NOMO-1 treated with DMSO at 0.1 percent for 48 hours (cell line): Measurements from ENCODE around the gene TMEM109.

Experiments
- DNase-seq: peaks from one replicate; lab custom pipeline; 2025; ENCODE audit not compliant: unreplicated experiment; lab: John Stamatoyannopoulos, UW

Gene TMEM109

DNA sequence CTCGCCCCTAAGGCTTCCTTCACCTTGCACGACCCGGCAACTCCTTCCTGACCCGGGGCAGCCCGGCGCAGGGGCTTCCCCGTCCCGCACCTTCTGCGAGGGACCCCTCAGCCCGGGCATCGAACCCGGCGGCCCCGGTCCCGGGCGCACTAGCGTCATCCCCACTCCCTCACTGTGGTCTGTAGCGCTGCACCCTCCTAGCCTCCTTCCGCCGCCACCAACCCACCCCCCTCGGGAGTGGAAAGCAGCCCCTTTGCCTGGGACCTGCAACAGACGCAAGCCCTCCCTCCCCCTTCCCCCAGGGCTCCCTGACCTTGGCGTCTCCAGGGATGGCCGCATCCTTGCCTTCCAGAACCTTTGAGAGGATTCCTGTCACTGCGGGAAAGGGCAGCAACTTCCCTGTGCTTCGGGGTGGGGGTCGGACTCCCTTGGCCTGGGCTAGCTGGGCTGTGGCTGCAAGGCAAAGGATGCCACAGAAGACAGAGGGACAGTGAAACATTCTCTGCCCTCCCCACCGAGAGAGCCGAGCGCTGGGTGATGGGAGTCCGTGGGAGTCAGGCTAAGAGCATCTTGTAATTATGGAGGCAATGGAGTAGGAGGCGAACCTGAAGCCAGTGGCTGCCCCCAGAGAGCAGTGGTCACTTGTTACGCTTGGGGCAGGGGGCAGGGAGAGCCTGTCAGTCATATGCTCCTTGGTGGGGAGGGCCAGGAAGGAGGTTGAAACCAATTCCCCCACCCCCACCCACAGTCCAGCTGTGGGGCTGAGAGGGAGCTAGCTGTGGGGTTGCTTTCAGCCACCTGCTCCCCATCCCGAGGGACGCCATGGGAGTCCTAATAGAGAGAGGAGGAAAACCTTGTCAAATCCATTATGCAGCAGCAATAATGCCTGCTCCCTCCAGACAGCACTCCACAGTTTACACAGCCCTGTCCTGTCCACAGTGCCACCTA, 11.2 kb downstream of the TMEM109 start:
- no peak for DNase-seq

DNA sequence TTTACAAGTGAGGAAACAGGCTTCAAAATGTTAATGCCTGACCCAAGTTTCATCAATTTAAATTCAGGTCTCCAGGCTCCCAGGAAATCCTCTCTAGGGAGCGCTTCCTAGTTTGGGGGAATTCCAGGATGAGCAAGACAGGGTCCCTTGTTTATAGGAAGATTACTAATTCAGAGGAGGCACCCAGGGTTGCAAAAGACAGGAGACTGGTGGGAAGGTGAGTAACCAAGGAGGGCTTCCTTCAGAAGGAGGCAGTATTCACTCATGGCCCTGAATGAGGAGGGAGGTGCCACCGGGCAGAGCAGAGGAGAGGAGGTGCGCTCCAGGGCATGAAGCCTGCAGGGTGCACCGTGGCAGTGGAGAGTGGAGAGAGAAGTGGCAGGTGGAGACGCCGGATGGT, 11.9 kb downstream of the TMEM109 start:
- DNase-seq = no peak

DNA sequence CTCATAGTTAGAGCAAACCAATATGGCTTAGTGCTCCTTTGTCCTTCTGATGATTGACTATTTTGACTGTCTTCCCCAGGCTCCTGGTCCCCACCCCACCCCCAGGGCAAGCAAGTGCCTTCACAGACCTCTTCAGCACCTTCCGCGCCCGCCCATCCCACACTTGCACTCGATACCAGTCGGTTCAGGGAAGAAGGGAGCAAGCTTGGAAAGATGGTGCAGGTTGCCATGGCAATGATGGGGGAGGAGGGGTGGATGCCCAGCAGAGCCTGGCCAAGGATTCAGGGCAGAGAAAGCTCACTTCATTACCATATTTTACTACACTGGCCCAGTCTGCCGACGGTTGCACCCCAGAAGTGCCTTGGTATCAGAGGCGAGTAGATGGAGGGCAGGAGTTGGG, 12.5 kb downstream of the TMEM109 start:
- no peak for DNase-seq

DNA sequence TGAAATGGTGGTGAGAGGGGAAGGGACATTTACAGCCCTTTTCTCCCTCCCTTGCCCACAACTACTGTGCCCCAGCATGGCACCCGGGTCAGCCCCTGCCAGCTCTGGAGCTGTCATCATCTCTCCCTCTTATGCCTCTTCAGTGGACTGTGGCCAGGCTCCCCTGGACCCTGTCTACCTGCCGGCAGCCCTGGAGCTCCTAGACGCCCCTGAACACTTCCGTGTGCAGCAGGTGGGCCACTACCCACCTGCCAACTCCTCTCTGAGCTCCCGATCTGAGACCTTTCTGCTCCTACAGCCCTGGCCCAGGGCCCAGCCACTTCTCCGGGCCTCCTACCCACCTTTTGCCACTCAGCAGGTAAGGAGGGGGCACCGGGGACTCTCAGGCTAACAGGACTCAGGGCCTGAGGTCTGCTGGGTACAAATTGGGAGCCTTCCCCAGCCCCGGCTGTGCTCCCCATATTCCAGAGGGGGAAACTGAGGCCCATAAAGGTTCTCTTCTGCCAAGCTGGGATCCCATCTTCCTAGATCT, 13.2 kb downstream of the TMEM109 start:
- DNase-seq = no peak

DNA sequence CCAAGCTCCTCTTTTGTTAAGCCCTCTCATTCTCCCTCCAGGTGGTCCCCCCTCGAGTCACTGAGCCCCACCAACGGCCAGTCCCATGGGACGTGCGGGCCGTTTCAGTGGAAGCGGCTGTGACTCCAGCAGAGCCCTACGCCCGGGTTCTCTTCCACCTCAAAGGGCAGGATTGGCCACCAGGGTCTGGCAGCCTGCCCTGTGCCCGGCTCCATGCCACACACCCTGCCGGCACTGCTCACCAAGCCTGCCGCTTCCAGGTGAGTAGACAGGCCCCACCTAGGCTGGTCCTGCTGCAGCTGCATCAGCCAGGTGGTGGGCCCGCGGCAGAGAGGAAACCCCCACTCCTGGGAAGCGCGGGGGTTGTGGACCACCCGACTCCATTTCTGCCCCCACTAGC, 13.6 kb downstream of the TMEM109 start:
- DNase-seq = no peak

DNA sequence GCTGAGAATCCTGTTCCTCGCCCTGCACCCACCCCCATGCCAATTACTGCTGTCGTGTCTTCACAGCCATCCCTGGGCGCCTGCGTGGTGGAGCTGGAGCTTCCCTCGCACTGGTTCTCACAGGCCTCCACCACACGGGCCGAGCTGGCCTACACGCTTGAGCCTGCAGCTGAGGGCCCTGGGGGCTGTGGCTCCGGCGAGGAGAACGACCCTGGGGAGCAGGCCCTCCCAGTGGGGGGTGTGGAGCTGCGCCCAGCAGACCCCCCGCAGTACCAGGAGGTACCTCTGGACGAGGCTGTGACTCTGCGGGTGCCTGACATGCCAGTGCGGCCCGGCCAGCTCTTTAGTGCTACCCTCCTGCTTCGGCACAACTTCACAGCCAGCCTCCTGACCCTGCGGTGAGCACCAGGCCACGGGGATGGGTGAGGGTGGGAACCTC, 14.6 kb downstream of the TMEM109 start:
- no peak for DNase-seq

DNA sequence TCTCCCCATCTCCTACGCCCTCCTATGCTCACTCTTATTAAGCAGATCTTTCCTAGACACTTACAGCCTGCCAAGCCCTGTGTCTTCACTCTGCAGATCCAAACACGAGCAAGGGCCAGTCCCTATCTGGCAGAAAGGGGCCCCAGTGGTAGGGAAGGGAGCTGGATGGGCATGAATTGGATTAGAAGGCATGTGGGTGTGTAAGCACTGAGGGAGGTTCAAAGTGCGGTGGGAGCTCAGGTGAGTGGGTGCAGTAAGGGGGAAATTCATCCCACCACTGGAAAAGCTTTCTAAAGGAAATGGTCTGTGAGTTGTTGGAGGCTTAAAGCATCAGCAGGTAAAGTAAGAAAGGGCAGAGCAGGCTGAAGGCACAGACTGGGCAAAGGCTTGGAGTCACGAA, 15.8 kb downstream of the TMEM109 start:
- no peak for DNase-seq

DNA sequence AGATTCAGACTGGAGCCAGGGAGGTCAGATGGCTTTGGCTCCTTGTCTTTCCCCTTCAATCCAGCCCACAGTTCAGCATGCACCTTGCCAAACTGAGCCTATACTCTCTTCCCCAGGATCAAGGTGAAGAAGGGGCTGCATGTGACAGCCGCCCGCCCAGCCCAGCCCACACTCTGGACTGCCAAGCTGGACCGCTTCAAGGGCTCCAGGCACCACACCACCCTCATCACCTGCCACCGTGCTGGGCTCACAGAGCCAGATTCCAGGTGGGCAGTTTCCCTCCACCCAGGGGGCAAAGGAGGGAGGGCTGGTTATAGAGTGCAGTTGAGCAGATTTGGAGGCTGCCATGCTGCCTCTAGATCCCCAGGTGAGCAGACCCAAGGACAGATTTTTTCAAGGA, 16.4 kb downstream of the TMEM109 start:
- no peak for DNase-seq

DNA sequence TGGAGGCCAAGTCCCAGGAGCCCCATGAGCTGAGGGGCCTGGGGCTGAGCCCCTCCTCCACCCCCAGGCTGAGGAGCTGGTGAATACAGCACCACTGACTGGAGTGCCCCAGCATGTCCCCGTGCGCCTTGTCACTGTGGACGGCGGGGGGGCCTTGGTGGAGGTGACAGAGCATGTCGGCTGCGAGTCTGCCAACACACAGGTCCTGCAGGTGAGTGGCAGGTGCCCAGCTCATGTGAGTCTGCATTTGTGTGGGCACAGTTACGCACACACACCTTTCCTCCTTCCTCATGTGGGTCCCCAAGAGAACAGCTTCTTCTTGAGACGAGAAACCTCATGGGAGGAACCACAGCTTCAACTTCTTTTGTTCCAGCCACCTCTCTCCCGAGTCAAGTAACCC, 18.0 kb downstream of the TMEM109 start:
- DNase-seq = no peak

DNA sequence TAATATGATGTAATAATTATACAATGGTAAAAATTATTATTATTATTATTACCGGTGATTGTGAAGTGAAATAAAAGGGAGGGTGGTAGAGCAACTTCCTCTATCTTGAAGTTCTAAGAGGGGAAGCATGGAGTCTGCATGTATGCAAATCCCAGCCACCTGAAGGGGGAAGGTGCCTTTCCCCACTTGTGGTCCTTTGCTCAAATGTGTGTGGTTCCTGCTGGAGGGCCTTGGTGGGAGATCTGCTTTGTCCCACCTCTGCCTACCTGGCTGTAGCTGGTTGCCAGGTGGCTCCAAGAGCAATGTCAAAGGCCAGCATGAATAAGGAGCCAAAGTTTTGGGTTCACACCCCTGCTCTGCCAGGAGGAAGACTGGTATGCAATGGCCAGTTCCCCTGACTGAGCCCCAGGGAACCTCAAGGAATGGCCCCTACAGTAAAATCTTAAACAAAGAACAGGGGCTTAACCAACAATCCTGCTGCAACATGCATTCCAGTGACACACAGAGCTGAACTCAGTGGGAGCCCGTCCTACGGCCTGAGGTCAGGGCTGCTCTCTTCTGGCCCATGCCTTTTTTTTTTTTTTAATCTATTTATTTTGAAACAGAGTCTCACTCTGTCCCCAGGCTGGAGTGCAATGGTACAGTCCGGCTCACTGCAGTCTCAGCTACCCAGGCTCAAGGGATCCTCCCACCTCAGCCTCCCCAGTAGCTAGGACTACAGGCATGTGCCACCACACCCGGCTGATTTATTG, 18.8 kb downstream of the TMEM109 start:
- no peak for DNase-seq

DNA sequence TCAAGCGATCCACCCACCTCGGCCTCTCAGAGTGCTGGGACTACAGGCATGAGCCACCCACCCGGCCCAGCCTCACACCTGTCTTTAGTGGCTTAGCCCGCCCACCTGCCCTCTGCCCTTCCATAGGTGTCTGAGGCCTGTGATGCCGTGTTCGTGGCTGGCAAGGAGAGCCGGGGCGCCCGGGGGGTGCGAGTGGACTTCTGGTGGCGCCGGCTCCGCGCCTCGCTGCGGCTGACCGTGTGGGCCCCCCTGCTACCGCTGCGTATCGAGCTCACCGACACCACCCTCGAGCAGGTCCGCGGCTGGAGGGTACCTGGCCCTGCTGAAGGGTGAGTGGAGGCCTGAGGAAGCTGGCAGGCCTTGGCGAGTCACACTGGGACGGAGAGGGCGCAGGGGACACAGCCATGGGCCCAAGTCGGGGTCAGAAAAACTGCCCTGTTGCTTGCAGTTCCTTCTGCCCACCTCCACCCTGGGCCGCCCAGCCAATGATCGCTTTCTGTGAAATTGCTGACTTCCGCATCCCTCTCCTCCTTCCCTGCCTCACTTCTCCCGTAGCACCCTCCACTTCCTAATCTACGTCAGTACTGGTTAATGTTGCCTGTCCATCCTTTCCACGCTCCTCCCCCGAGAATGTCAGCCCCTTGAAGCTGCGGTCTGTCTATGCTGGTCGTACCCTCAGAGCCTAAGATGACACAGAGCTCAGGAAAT, 19.6 kb downstream of the TMEM109 start:
- DNase-seq = no peak

DNA sequence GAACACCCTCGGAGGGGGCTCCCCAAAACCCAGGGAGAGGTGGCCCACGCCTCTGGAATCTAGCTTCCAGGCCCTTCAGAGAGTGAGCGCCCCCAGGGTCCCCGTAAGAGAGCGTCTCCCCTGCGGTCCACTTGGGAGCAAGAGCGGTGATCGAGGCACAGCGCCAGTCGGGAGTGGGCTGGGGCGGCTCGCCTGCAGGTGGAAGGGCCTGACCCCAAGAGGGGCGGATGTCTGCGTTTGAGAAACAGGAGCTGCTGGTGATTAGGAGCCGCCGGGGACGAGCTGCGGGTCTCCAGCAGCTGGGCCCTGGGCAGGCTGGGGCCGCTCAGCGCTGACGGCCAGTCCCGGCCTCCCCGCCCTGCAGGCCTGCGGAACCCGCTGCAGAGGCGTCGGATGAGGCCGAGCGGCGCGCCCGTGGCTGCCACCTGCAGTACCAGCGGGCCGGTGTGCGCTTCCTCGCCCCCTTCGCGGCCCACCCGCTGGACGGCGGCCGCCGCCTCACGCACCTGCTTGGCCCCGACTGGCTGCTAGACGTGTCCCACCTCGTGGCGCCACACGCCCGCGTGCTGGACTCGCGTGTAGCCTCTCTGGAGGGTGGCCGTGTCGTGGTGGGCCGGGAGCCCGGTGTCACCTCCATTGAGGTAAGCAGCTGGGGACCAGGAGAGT, 20.3 kb downstream of the TMEM109 start:
- no peak for DNase-seq

DNA sequence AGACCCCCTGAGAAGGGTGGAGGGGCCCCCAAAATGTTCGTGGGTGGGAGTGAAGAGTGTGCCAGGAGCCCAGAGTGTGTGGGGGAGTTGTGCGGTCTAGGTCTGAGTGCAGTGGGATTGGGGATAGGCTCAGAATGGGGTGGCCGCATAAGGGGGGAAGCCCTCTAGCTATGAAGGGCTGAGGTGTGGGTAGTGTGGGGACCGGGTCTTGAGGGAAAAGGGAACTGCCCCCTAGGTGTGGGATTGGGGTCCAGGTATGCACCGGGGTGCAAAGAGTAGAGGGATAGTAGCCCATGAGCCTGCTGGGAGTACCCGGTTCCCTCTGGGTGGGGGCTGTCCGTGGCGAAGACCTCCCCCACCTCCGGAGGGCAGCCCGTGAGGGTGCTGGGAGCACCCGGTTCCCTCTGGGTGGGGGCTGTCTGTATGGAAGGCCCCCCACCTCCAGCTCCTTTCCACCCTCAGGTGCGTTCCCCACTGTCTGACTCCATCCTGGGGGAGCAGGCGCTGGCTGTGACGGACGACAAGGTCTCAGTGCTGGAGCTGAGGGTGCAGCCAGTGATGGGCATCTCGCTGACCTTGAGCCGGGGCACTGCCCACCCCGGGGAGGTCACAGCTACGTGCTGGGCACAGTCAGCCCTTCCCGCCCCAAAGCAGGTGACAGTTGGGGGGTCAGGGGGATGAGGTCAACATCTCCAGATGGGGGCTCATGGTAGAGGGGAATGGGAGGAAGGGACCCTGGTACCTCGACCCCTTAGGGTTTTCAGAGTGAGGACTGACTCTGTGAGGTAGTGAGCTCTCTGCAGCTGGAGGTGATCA, 21.0 kb downstream of the TMEM109 start:
- no peak for DNase-seq

DNA sequence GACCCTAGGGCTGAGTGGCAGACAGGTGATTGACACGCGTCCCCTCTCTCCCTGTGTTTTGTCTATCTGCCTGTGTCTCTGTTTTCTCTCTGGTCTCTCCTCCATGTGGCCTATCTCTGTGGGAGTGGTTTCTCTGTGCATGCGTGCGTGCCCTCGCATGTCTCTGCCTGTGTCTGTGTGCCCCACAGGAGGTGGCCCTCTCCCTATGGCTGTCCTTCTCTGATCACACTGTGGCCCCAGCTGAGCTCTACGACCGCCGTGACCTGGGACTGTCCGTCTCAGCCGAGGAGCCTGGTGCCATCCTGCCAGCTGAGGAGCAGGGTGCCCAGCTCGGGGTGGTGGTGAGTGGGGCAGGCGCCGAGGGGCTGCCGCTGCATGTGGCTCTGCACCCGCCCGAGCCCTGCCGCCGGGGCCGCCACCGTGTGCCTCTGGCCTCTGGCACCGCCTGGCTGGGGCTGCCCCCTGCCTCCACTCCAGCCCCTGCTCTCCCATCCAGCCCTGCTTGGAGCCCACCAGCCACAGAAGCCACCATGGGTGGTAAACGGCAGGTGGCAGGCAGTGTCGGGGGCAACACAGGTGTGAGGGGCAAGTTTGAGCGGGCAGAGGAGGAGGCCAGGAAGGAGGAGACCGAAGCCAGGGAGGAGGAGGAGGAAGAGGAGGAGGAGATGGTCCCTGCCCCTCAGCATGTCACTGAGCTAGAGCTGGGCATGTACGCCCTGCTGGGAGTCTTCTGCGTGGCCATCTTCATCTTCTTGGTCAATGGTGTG, 21.9 kb downstream of the TMEM109 start:
- DNase-seq = no peak

DNA sequence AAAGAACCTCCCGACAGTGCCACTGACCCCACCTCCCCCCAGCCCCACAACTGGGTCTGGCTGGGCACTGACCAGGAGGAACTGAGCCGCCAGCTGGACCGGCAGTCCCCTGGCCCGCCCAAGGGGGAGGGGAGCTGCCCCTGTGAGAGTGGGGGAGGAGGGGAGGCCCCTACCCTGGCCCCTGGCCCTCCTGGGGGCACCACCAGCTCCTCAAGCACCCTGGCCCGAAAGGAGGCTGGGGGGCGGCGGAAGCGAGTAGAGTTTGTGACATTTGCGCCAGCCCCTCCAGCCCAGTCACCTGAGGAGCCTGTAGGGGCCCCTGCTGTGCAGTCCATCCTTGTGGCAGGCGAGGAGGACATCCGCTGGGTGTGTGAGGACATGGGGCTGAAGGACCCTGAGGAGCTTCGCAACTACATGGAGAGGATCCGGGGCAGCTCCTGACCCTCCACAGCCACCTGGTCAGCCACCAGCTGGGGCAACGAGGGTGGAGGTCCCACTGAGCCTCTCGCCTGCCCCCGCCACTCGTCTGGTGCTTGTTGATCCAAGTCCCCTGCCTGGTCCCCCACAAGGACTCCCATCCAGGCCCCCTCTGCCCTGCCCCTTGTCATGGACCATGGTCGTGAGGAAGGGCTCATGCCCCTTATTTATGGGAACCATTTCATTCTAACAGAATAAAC, 22.6 kb downstream of the TMEM109 start:
- no peak for DNase-seq

DNA sequence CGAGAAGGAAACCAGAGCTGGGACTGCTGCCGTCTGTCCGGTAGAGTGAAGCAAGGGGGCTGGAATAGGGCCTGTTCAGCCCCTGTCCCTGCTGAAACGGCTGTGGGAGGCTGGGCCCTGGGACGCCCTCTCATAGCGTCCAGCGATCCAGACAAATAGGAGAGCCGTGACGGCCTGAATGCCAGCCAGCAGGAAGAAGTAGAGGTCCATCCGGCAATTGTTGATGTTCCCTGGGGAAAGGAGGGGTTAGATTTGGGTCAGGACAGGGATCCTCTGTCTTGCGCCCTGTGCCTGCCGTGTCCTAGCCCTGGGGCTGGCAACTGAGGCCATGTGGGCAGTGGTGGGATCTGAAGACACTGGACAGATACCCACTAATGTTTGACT, 23.2 kb downstream of the TMEM109 start:
- no peak for DNase-seq

DNA sequence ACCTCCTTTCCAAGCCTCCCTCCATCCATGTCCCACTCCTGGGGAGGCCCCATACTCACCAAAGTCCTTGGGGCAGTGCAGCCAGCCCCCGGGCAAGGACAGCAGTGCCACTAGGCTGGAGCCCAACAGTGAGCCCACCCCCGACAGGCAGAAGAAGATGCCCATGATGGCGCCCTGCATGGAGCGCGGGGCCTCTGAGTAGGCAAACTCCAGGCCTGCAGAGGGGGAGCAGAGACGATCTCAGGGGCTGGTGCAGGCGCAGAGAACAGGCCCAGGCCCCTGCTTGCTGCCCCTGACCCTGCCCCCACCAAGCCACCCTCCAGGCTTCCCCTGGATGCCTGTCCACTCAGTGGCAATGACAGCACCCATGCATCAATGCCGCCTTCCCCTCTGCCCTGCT, 23.9 kb downstream of the TMEM109 start:
- no peak for DNase-seq

DNA sequence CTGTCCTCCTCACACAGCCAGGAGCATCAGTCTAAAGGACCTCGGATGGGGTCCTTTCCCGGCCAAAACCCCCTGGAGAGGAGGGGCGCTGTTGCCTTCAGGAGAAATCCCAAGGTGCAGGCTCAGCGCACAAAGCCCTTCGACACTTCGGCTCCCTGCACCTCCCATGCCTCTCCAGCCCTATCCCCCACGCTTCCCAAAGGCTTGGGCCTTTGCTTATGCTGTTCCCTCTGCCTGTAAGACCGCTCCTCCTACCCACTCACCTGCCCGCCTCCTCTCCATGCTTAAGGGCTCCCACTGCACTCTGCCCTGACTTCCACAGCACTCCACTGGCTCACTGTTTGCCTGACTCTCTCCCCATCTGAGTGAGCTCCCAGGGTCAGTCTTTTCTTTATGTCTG, 24.5 kb downstream of the TMEM109 start:
- no peak for DNase-seq

DNA sequence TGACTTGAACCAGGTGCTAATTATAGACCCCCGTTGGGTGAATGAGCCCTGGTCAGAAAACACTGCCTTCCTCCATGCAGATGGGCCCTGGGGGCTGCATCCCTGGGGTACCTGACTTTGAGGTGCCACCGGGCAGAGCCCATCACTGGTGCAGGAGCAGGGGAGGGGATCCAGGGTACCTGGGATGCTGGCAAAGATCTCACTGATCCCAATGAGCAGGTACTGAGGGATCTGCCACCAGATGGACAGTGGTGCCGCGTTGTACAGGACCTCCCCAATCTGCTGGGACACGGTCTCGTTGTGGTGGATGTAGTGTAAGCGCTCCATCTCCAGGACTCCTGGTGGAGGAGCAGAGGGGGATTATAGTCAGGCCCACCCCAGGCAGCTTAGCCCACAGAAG, 25.3 kb downstream of the TMEM109 start:
- DNase-seq = no peak
